Measurements from ENCODE around the gene RNASET2.
"Not testable (repeated sequence)": the region's sequence is repeated elsewhere in the genome, so short reads cannot be mapped to it uniquely, and the experiment has no call there.

Gene RNASET2

DNA sequence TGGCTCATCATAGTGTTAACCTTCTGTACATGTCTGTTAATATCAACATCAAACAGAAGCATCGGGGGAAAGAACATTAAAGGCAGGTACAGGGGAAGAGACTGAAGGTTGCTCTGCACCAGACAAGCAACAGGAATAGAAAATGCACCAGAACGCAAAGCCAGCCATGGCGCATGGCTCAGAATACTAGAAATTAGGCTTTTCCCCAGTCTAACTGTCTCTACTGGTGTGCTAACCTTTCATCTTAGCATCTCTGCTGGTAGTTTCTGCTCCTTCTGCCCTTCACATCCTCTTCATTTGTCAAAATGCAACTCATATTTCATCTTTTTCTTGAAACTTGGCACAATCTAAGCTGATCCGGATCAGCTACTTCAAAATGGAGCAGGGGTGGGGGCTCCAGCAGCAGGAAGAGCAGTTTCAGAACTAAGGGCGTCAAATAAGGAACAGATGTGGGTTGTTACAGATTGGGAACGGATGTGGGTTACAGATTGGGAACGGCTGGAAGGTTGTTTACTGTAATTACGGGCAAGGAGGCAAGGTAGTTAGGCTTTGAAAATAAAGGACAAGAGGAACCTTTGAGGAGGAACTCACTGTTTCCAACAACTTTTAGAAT is 13.1 kb upstream of the RNASET2 start:
- DNase-seq: no peak

DNA sequence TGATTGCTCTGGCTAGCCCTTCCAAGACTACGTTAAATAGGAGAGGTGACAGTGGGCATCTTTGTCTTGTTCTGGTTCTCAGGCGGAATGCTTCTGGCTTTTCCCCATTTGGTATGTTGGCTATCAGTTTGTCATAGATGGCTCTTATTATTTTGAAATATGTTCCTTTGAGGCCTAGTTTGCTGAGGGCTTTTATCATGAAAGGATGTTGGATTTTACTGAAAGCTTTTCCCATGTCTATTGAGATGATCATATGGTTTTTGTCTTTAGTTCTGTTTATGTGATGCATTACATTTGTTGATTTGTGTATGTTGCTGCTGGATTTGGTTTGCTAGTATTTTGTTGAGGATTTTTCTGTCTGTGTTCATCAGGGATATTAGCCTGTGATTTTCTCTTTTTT is 9.9 kb upstream of the RNASET2 start:
- DNase-seq: no peak

DNA sequence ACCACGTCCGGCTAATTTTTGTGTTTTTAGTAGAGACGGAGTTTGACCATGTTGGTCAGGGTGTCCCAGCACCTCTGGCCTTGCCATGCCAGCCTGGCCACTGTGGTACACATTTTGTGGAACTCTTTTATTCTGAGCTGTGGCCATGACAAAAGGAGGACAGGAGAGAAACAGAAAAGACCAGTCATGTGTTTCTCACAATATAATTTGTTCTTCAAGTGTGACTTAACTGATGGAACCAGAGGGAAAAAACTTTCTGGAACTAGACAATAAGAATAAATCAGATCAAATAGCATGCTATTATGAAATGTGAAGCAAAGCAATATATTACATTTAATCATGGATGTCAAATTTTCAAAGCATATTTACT is 4.2 kb upstream of the RNASET2 start:
- no peak for DNase-seq

DNA sequence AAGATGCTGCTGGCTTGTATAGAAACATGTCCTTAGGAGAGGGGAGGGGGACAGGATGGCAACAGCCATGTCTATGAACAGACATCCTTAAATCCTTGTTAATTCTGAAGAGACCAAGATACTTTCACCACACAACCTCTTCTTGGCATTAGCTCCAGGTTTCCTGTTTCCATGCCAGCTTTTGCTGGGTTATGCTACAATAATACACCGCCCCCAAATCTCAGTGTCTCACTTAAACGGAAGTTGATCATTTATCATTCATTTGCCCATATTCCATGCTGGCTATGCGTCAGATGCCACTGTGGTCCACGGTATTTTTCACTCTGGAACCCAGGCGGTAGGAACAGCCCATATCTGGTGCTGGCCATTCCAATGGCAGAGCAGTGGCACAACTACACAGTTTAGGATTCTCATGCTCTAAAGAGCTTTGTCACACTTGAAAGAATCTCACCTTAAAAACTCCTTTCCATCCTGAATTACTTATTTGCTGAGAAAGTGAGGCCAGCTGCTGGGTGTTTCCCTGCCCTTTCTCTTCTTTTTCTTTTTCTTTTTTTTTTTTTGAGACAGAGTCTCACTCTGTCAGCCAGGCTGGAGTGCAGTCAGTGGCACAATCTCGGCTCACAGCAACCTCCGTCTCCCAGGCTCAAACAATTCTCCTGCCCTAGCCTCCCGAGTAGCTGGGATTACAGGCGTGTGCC is 3.7 kb upstream of the RNASET2 start:
- no peak for DNase-seq

DNA sequence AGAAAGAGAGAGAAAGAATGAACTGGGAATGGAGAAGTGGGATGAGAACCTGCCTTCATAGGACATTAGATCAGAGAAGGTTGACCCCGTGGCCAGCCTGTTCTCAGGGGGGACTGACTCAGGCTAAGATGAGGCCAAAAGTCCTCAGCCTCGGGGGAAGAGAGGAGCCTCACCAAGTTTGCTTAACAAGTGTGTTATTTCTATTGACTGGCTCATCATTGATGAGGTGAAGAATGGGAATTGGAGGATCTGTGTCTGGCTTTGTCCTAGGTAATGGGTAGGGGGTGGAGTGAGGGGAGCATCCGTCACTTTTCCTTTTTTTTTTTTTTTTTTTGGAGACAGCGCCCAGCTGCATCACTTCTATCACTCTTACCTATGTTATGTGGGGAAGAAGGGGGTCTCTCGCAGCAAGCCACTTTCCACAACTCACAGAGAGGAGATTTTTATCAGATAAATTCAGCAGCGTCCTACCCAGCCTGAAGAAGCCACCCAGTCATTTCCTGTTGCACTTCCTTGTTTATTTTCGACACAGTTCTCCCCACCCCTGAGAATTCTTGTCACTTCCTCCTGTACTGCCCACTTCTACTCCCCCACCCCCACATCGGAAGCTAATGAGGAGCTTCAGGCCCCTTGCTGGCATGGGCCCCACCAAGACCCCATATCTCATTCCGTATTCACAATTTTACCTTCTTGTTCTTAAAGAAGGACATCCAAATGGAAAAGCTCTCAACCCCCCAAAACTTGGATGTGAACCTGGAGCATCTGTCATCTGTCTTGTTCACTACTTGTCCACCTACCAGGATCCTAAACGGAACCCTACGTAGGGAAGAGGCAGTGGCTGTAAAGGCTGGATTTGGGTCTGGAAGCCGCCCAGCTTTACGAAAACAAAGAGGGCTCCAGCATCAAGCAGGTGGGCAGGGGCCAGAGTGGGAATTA is 2.8 kb upstream of the RNASET2 start:
- peak; percentile 82 for DNase-seq

DNA sequence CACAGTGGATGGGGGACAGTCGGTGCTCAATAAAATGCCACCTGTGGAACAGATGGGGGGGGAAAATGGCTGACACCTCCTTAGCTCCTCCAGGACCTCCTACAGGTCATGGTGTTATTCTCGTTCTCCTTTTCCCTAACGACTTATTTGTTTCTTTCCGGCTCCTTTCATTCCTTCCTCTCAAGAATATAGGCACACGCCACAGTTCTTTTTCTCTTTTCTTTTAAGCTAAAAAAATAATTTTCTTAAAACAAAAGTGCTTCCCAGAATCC is 1.4 kb upstream of the RNASET2 start:
- no peak for DNase-seq

DNA sequence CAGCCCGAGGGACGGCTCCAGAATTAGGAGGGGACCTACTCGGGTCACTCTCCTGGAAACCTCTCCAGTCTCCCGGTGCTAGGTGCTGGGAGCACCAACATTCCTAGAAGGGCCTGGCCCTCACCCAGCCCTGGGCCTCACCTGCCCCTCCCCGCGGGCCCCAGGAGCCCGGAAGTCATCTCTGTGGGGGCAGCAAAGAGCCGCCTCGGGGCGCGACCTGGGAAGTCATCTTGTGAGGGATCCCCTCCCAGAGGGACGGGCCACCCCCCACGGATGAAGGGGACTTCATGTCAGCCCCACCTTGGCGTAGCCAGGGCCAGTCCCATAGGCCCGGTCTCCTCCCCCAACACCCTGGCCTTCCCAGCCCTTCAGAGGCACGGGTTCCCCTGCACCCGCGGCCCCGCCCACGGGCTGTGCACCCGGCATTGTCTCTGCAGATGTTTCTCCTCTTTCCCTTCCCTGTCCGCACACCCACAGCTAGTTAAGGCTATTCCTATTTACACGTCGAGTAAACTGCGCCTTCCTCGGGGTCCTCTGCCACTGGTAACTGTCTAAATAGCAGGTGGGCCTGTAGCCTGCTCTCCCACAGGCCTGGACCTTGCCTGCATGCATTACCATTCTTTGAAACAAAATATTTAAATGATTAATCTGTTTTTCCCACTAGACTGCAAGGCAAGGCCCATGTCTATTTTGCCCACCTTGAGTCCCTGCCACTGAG is 896 bp upstream of the RNASET2 start:
- peak; percentile 63 for DNase-seq

DNA sequence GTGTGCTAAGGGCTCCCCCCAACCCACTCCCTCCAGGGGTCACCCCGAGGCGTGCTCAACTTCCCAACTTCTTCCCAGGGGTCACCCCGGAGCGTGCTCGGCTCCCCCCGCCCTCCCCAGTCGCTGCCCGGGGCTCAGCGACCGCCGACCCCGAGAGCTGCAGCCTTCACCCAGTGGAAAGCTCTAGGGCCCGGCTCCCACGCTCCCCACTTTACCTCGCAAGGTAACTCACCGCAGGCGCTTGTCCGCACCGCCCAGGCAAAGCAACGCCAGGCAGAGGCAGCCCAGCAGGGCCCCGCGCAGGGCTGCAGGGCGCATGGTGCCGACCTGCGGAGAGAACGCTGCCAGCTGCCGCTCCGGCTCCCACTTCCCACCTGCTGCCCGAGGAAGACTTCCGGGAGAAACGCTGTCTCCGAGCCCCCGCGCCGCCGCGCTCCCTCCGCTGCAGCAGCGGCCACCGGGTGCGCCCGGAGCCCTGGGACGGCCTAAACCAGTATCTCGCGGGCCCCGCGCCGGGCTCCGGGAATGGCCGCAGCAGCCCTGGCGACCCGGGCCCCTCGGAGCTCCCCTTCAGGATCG is 396 bp downstream of the RNASET2 start:
- no peak for DNase-seq

DNA sequence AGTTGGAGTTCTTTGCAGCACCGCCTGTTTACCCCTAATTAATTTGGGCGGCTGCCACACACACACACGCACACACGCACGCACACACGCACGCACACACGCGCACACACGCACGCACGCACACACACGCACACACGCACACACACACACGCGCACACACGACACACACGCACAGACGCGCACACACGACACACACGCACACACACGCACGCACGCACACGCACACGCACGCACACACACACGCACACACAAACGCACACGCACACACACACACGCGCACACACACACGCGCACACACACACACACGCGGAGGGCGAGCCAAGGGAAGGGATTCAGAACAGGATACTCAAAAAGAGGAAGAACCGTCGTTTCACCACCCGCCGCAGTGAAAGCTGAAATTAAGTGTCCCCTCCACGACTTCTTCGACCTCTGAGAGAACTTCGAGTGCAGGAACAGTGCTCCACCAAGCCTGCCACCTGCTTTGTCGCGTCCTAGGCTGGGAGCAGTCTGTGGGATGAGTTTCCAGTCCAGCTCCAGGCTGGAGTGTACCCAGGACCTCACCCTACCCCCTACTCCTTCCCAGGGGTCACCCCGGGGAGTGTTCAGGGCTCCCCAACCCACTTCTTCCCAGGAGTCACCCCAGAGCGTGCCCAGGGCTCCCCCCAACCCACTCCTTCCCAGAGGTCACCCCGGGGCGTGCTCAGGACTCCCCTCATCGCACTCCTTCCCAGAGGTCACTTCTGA is 1.1 kb downstream of the RNASET2 start:
- peak; percentile 42 for DNase-seq

DNA sequence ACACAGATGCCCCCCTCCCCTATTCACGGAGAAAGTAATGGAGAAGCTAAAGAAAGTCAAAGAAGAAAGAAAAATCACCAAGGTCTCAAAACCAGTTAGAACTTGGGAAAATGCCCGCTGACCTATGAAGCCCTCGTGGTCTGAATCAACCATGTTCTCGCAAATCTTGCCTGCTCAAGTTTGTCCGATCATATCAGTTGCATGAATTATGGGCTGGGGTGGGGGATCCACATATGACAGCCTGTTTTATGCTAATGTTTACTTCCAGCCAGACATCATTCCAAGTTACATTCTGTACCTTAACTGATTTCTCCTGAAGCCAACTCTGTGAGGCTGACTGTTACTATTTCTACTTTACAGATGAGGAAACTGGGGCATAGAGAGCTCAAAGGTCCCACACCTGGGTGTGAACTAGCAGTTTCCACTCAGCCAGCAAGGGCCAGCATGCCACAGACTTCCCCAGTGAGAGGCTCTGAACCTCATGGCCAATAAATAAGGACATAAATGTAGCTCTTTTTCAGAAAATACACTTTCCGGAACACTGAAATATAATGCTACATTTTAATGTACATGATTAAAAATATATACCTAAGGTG is 2.1 kb downstream of the RNASET2 start:
- no peak for DNase-seq

DNA sequence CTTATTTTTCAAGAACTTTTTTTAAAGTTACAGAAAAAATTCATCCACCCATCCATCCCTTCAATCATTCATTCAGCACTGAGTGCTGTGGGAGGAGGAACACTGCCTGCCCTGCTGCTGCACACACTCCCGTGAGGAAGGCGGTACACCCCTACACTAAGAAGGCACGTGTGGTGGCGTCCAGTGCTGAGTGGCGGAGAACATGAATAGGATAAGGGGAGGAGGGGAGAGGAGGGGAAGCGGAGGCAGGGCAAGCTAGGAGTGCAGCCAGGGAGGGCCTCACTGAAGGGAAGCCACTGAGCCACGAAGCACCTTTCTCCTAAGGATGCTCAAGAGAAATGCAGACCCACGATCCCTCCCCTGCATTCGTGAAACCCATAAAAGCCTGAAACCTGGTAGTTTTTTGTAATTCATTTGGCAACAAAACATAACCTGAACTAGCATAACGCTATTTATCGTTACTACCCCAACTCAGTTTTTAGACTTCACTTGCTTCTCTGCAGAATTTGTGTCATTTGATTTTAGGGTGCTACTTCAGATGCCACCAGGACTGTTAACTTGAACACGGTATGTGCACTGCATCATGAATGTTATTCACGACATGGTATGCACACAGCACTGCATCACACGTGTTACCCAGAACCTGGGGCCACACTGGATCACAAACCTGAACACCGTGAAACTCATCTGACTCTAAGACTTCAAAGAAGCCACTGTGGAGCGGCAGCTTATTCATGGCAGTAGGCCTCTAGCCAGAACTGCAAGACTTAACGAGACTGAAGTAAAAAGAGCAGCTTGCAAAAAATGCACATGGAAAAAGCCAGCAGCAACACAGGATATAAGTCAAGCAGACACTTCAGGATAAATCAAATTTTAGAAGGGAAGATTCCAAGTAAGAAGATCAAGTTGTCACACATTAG is 3.5 kb downstream of the RNASET2 start:
- peak; percentile 38 for DNase-seq

DNA sequence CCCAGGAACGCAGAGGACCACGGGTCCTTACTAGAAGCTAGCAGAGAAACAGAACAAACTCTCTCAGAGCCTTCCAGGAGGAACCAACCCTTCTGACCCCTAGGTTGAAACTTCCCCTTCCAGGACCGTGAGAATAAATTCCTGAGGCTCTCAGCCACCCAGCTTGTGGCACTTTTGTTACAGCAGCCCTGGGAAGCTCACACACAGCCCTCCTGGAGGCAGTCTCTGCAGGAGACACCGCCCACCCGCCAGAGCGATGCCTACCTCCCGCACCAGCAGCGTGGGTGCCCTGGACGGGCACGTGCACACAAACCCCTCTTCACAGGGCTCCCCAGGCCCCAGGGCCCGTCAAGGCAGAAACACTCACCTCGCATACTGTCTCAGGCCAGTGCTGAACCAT is 4.2 kb downstream of the RNASET2 start:
- no peak for DNase-seq

DNA sequence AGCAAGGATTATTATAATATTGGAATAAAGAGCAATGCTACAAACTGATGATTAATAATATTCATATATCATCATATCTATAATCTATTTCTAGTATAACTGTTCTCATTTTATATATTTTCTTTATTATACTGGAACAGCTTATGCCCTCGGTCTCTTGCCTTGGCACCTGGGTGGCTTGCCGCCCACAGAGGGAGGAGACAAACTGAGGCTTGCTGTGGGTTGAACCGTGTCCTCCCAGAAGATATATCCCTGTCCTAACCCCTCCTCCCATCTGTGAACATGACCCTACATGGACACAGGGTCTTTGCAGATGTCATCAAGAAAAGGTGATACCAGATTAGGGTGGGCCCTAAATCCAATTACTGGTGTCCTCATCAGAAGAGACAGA is 4.7 kb downstream of the RNASET2 start:
- no peak for DNase-seq

DNA sequence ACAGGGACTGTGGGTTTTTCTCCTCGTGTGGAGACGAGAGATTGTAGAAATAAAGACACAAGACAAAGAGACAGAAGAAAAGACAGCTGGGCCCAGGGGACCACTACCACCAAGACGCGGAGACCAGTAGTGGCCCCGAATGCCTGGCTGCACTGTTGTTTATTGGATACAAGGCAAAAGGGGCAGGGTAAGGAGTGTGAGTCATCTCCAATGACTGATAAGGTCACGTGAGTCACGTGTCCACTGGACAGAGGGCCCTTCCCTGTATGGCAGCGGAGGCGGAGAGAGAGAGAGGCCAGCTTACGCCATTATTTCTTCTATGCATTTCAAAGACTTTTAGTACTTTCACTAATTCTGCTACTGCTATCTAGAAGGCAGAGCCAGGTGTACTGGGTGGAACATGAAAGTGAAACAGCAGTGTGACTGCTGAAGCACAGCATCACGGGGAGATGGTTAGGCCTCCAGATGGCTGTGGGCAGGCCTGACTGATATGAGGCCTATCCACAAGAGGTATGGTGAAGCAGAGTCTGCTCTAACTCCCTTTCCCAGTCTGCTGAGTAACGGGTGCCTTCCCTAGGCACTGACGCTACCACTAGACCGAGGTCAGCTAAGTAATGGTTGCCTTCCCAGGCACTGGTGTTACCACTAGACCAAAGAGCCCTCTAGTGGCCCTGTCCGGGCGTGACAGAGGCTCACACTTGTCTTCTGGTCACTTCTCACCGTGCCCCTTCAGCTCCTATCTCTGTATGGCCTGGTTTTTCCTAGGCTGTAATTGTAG is 5.3 kb downstream of the RNASET2 start:
- DNase-seq: peak; percentile 75

DNA sequence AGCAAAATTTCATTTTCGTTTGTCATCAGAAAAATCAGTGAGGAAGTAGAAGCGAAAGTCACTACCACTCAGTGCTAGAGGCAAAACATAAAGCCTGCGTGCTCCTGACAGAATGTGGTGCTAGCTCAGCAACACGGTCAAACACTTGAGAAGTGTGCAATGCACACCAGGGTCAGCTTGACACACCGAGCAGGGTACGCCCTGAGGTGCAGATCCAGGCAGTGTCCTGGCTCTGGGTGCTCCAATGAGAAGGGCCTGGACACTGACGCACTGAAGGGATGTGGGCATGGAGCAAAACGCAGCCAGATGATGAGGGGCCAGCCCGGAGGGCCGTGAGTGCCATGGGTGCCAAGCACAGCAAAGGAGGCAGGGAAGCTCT is 5.9 kb downstream of the RNASET2 start:
- peak; percentile 37 for DNase-seq

DNA sequence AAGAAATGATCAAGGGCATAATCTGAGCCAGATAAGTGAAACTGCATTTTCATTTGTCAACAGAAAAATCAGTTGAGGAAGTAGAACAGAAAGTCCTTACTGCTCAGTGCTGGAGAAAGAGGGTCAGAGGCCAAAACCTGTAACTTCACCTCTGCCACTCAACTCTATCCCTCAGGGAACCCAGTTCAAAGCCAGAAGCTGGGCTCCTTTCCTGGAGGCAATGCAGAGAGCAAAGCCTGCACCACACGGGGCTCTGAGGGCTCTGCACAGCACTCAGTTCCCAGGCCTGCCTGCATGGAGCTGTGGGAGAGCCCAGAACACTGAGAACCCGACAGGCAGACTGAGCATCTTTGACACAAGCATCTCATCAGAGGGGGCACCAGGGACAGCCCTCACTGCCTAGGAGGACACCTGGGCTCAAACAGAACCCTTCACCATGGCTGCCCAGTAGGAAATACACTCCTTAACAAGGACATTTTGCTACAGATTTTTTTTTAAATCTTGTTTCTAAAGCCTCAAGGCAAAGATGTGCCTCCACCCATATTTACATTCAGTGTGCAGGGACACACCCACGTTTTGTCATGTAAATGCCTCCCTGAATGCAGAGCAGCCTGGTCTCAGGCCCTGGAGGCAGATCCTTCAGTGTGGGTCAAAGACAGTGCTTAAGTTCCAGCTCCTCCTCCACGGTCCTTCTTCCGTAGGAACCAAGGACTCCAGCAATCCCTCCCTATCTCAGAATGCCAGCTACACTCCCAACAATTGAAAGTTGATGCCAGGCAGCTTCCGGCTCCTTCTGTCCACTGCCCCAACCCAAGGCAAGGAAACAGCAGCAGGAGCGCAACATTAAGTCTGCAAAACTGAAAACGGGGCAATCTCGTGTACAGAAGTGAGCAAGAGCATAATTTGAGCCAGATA is 6.6 kb downstream of the RNASET2 start:
- DNase-seq: no peak

DNA sequence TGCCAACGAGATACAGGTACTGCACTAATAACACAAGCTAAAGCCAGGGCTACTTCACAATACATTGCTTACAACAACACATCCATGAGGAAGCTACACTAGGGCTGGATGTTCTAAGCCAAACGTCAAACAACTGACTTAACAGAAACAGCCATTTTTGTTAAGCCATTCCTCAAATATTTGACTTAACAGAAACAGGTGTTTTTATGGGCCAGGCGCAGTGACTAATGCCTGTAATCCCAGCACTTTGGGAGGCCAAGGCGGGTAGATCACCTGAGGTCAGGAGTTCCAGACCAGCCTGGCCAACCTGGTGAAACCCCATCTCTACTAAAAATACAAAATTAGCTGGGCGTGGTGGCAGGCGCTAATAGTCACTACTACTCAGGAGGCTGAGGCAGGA is 7.6 kb downstream of the RNASET2 start:
- not testable (repeated sequence) for DNase-seq

DNA sequence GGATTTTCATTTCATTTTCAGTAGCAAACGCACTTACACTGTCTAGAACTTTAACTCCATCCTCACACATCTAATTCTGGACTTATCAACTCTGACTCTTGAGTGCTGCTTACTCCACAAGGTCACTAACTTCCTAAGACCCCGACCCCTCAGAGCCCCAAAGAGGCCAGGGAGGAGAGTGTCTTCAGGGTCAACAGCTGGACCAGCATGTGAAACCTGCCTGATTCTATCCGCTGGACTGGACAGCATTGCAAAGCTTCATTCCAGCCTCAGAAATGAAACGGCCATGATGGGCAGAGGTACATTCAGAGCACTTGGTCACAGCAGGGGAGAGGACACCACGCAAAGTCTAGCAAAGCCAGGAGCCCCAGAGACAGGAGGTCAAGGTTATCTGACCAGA is 9.1 kb downstream of the RNASET2 start:
- no peak for DNase-seq

DNA sequence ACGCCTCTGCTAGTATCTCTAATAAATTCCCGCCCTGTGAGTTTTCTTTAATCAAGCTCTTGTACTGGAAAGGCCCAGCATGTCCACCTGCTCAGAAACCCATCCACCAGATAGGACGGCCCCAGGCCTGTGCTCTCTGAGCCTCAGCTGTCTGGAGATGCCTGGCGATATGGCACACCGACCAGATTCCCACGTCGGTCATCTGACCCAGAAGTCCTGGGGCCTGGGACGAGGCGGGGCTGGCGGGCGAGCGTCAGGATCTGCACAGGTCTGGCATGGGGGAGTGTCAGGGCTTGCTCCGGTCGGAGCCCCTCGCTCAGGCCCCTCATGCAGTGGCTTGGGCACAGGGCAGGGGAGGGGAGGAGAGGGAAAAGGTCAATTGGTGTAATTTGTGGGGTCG is 10.2 kb downstream of the RNASET2 start:
- no peak for DNase-seq

All from CD4-positive, alpha-beta T cell treated with Interleukin-12 subunit alpha and Interleukin-12 subunit beta, for 1 hour (primary cell).